IMR-90 (cell line): Measurements from ENCODE around the gene CDC42BPA. TPM values are rescaled to one million over a fixed set of nuclear protein-coding genes. Genes with fewer than 3 reads are reported as not detected.

ENCODE experiments used
- ATAC-seq: fragments of 200-7000 bp; cut with Tn5 transposase; 2 replicates; pipeline ENCODE4 v1.9.1; 2020; ENCODE audit warnings: low read depth, mild to moderate bottlenecking, moderate library complexity
- BruUV-seq: library from RNA; stranded (reverse); fragments of 400-500 nt; replicated peaks from 2 replicates; lab custom pipeline; 2021; lab: Mats Ljungman, UMichigan
- CTCF ChIA-PET: fragments of 300-600 bp; formaldehyde crosslinking; extraction: SDS; loops from one replicate; lab custom pipeline; 2021; ENCODE audit warnings: antibody characterized with exemption; lab: Yijun Ruan, JAX
- POLR2A ChIA-PET: fragments of 300-600 bp; sonication (Branson Sonifier 250); formaldehyde crosslinking; loops from one replicate; lab custom pipeline; 2022; ENCODE audit warnings: antibody characterized with exemption; ENCODE audit not compliant: unreplicated experiment; lab: Charles Lee
- DNase-seq: peaks from one replicate; pipeline ENCODE4 v3.0.0; 2013
- H2AFZ ChIP-seq: replicated peaks from 2 replicates; pipeline ENCODE3; 2013; ENCODE audit warnings: low read length, mild to moderate bottlenecking; ENCODE audit not compliant: poor library complexity
- H2AK5ac ChIP-seq: 2 replicates; pipeline ENCODE4 v1.6.1; 2013; ENCODE audit warnings: low read depth, low read length, inconsistent platforms
- H2AK9ac ChIP-seq: replicated peaks from 2 replicates; pipeline ENCODE3; 2013; ENCODE audit warnings: mild to moderate bottlenecking, low read depth, low read length, moderate library complexity; ENCODE audit not compliant: poor library complexity
- H2BK120ac ChIP-seq: 2 replicates; pipeline ENCODE4 v1.6.1; 2013; ENCODE audit warnings: low read depth, low read length, inconsistent platforms
- H2BK15ac ChIP-seq: 3 replicates; pipeline ENCODE4 v1.6.1; 2013; ENCODE audit warnings: low read depth, low read length, inconsistent platforms
- H2BK20ac ChIP-seq: 2 replicates; pipeline ENCODE4 v1.6.1; 2013; ENCODE audit warnings: low read depth, mild to moderate bottlenecking, inconsistent platforms, low read length, moderate library complexity
- H2BK5ac ChIP-seq: 2 replicates; pipeline ENCODE4 v1.6.1; 2013; ENCODE audit warnings: mild to moderate bottlenecking, low read depth, low read length, inconsistent platforms; ENCODE audit not compliant: poor library complexity, severe bottlenecking
- H3K14ac ChIP-seq: replicated peaks from 2 replicates; pipeline ENCODE4 v1.6.1; 2013; ENCODE audit warnings: low read depth, low read length, inconsistent platforms
- H3K18ac ChIP-seq: 2 replicates; pipeline ENCODE4 v1.6.1; 2013; ENCODE audit warnings: low read depth, low read length, control low read depth
- H3K23ac ChIP-seq: 2 replicates; pipeline ENCODE4 v1.6.1; 2013; ENCODE audit warnings: low read depth, low read length, inconsistent platforms
- H3K27ac ChIP-seq: 2 replicates; pipeline ENCODE4 v1.5.1; 2013; ENCODE audit warnings: mild to moderate bottlenecking, control low read depth, low read length; ENCODE audit not compliant: insufficient read depth
- H3K27me3 ChIP-seq: 2 replicates; pipeline ENCODE4 v1.6.1; 2013; ENCODE audit warnings: low read length; ENCODE audit not compliant: control insufficient read depth, insufficient read depth
- H3K36me3 ChIP-seq: 2 replicates; pipeline ENCODE4 v1.6.1; 2013; ENCODE audit warnings: low read length, mixed read lengths; ENCODE audit not compliant: control insufficient read depth, insufficient read depth
- H3K4ac ChIP-seq: 2 replicates; pipeline ENCODE4 v1.6.1; 2013; ENCODE audit warnings: low read depth, low read length, inconsistent platforms
- H3K4me1 ChIP-seq: 2 replicates; pipeline ENCODE4 v1.6.1; 2013; ENCODE audit warnings: low read length, mixed read lengths; ENCODE audit not compliant: control insufficient read depth, insufficient read depth
- H3K4me2 ChIP-seq: 2 replicates; pipeline ENCODE4 v1.6.1; 2013; ENCODE audit warnings: low read depth, mild to moderate bottlenecking, control low read depth, low read length, moderate library complexity
- H3K4me3 ChIP-seq: 2 replicates; pipeline ENCODE4 v1.5.1; 2013; ENCODE audit warnings: low read depth, mild to moderate bottlenecking, control low read depth, low read length, moderate library complexity; ENCODE audit not compliant: insufficient read depth
- H3K56ac ChIP-seq: 2 replicates; pipeline ENCODE4 v1.6.1; 2013; ENCODE audit warnings: low read length, inconsistent platforms; ENCODE audit not compliant: insufficient read depth; ENCODE audit errors: extremely low read depth
- H3K79me1 ChIP-seq, 2 experiments: 2 replicates each; pipeline ENCODE4 v1.6.1; 2013; ENCODE audit warnings: low read length in 2 of 2, inconsistent platforms in 1 of 2, low read depth in 1 of 2
- H3K9ac ChIP-seq: 2 replicates; pipeline ENCODE4 v1.6.1; 2013; ENCODE audit warnings: low read depth, low read length, control low read depth
- H3K9me1 ChIP-seq: 2 replicates; pipeline ENCODE4 v1.6.1; 2013; ENCODE audit warnings: low read length, inconsistent platforms; ENCODE audit not compliant: insufficient read depth
- H3K9me3 ChIP-seq: 2 replicates; pipeline ENCODE4 v1.6.1; 2013; ENCODE audit warnings: low read length; ENCODE audit not compliant: control insufficient read depth, insufficient read depth
- H4K20me1 ChIP-seq: 2 replicates; pipeline ENCODE4 v1.6.1; 2013; ENCODE audit warnings: low read length, inconsistent platforms; ENCODE audit not compliant: insufficient read depth
- H4K5ac ChIP-seq: 2 replicates; pipeline ENCODE4 v1.6.1; 2013; ENCODE audit warnings: mild to moderate bottlenecking, low read depth, low read length, control low read depth
- H4K8ac ChIP-seq, 2 experiments: 2 replicates each; pipeline ENCODE4 v1.6.1; 2013; ENCODE audit warnings: low read depth in 2 of 2, low read length in 2 of 2, control low read depth in 1 of 2, inconsistent platforms in 1 of 2
- H4K91ac ChIP-seq: 2 replicates; pipeline ENCODE4 v1.6.1; 2013; ENCODE audit warnings: low read depth, low read length, inconsistent platforms; ENCODE audit not compliant: insufficient read depth
- FOS ChIP-seq: fragments of 150-350 bp; IDR thresholded peaks from 2 replicates; pipeline ENCODE4 v1.6.1; 2016; ENCODE audit warnings: low read depth, low read length
- POLR2A ChIP-seq: IDR thresholded peaks from 2 replicates; pipeline ENCODE4 v1.6.1; 2012; ENCODE audit warnings: mild to moderate bottlenecking, low read depth, low read length
- WGBS, 2 experiments: methylation state at CpG; one replicate each; pipeline versions ENCODE4 v1.1.5 to v1.1.7; 2013; ENCODE audit warnings: missing lambda C conversion rate in 2 of 2; ENCODE audit not compliant: insufficient read length in 1 of 2; ENCODE audit errors: extremely low coverage in 2 of 2; 5-methylcytosine and 5-hydroxymethylcytosine counted together
- dilution Hi-C: fragments of 300-500 bp; cut with HindIII; formaldehyde crosslinking; loops from one replicate; pipeline ENCODE4 v1.14.3; 2018; ENCODE audit warnings: low sequenced_read_pairs; ENCODE audit not compliant: unreplicated experiment
- in situ Hi-C: fragments of 300-500 bp; cut with MboI; formaldehyde crosslinking; loops from 3 replicates; pipeline ENCODE4 v1.14.3; 2019; ENCODE audit warnings: low sequenced_read_pairs, inconsistent platforms, mixed read lengths
- intact Hi-C: fragments of 100-400 bp; cut with micrococcal nuclease; formaldehyde crosslinking; loops from 2 replicates; pipeline ENCODE4 v1.10.0; 2022
- polyA plus RNA-seq, 3 experiments: library from polyadenylated mRNA; depleted of rRNA; stranded (reverse); fragments of >200 nt; gene quantifications; 2 replicates each; pipeline ENCODE4 v1.2.3, GENCODE V29; 2012; ENCODE audit warnings: low replicate concordance in 1 of 3
- total RNA-seq: library from RNA; depleted of rRNA; stranded (reverse); fragments of >200 nt; gene quantifications from 2 replicates; pipeline ENCODE4 v1.2.3, GENCODE V29; 2012

The CDC42BPA gene
- total and polyA plus RNA-seq, 2 of the 4 experiments (the other 2 are of a cell fraction) = 9.4 to 27.8 TPM

GRCh38 chr1:226973371-226973897 lies 344.9 kb downstream of the CDC42BPA start:
- Histone ChIP-seq H3K9ac (no peak overlapping the region), H3K4me3 (no peak overlapping the region), H4K5ac (no peak overlapping the region; the same call in 1 of the 2 replicates), H4K91ac (no peak overlapping the region), H3K56ac (no peak overlapping the region), H3K4me1 (peaks cover 14% of the 10 kb centered on the region; the same call in 1 of the 2 replicates), H3K23ac (no peak overlapping the region), H4K20me1 (no peaks in the 10 kb centered on the region), H2AFZ (no peak overlapping the region), H3K79me1 (no peaks in the 10 kb centered on the region), H3K27ac (peak overlapping the region; percentile 35; the same call in 1 of the 2 replicates), H4K8ac (no peak overlapping the region), H2BK20ac (no peak overlapping the region), H3K9me3 (peaks cover 5% of the 10 kb centered on the region), H2BK15ac (no peak overlapping the region), H2BK5ac (no peak overlapping the region), H2BK120ac (no peak overlapping the region), H3K4me2 (no peak overlapping the region), H3K9me1 (no peaks in the 10 kb centered on the region), H2AK9ac (no peak overlapping the region), H3K36me3 (no peaks in the 10 kb centered on the region), H3K27me3 (no peaks in the 10 kb centered on the region), H3K14ac (no peak overlapping the region), H3K18ac (no peak overlapping the region), H2AK5ac (no peak overlapping the region), H3K4ac (no peak overlapping the region)
- ATAC-seq (no peak; the same call in 1 of the 2 replicates), DNase-seq (no peak)
- intact Hi-C loops = no loop called here
- POLR2A ChIA-PET = no interaction called here
- dilution Hi-C loops = no loop called here
- CTCF ChIA-PET = interaction anchor here (1.1 kb wide), 1 partner anchor 27 kb away, joined by 4 read pairs; no protein-coding TSS in a partner anchor
- WGBS, 2 experiments = no CpG with 5 or more reads among the region's 5 CpGs
- no TSS peak for BruUV-seq
- in situ Hi-C loops = no loop called here
- TF ChIP-seq POLR2A (no peak), FOS (no peak)
